GDM1 (cell line): ENCODE data around the gene METTL4.

Source experiments
- DNase-seq: peaks from one replicate; lab custom pipeline; 2025; lab: John Stamatoyannopoulos, UW

Gene METTL4

GRCh38 chr18:2571200-2572170, at the start of gene METTL4, which contains the start of gene NDC80:
Gene METTL4, minus strand, starts transcription at chr18:2571505. Its CDS starts 4,289 bp downstream, at chr18:2567216.
Gene NDC80, plus strand, starts transcription at chr18:2571557. Its CDS starts 1,429 bp downstream, at chr18:2572986.
- peak; percentile 87 for DNase-seq

DNA sequence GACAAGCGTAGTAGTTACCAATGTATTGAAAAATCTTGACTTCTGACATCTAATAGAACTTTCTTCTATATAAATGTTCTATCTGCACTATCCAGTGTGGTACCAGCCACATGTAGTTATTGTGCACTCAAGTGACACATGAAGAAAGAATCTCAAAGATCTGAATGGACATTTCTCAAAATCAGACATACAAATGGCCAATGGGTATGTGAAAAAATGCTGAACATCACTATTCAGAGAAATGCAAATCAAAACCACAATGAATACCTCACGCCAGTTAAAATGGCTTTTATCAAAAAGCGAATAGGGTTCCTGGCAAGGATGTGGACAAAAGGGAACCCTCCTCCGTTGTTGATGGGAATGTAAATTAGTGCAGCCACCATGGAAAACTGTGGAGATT, 46.7 kb upstream of the METTL4 start:
- no peak for DNase-seq

- no peak for DNase-seq
These were observed 46.2 kb upstream of the METTL4 start for GRCh38 chr18:2617401-2617998.

- no peak for DNase-seq
These were observed 41.7 kb upstream of the METTL4 start for GRCh38 chr18:2612996-2613395.

DNA sequence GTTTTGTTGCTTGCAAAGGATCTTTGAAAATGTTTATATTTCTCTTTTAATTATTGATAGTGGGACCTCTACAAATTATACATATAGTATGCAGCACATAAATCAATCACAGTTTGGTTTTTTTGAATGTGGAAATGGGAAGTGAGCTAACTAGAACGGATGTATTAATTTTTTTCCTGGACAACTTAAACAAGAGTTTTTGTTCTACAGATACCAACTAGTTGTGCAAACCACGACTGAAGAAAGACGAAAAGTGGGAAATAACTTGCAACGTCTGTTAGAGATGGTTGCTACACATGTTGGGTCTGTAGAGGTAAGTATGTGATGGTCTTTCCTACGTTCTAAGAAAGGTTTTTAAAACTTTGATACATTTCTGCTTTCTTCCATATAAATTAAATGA, 39.2 kb upstream of the METTL4 start:
- DNase-seq = no peak

- DNase-seq = no peak
These were observed 38.3 kb upstream of the METTL4 start for GRCh38 chr18:2609604-2610003.

GRCh38 chr18:2606335-2606734, 35.0 kb upstream of the METTL4 start:
- DNase-seq = no peak

DNA sequence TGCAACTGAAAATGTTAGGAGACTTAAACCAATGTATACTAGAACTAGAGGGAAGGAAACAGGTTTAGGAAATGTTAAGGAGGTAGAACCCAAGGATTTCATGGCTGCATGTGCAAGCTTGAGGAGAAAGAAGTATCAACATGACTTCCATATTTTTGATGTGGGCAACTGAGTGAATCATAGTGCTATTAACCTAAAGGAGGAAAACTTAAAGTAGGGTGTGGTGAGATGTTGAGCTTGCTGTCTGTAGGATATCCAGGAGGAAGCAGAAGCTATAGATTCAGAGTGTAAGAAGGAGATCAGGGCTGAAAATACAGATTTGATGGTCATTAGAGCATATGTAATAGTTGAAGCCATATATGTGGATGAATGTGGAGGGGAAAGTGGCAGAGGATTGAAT, 31.5 kb upstream of the METTL4 start:
- DNase-seq = no peak

GRCh38 chr18:2597639-2598038, 26.3 kb upstream of the METTL4 start:
- no peak for DNase-seq

DNA sequence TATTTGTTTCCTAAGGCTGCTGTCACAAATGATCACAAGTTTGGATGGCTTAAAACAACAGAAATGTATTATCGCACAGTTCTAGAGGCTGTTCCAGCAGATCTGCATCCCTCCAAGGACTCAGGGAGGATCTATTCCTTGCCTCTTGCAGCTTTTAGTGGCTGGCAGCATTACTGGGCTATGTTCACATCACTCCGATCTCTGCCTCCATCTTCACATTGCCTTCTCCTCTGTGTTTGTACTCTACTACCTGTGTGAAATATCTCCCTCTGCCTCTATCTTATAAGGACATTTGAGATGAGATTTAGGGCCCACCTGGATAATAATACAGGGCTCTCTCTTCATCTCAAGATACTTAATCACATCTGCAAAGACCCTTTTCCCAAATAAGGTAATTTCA, 19.0 kb upstream of the METTL4 start:
- no peak for DNase-seq

DNA sequence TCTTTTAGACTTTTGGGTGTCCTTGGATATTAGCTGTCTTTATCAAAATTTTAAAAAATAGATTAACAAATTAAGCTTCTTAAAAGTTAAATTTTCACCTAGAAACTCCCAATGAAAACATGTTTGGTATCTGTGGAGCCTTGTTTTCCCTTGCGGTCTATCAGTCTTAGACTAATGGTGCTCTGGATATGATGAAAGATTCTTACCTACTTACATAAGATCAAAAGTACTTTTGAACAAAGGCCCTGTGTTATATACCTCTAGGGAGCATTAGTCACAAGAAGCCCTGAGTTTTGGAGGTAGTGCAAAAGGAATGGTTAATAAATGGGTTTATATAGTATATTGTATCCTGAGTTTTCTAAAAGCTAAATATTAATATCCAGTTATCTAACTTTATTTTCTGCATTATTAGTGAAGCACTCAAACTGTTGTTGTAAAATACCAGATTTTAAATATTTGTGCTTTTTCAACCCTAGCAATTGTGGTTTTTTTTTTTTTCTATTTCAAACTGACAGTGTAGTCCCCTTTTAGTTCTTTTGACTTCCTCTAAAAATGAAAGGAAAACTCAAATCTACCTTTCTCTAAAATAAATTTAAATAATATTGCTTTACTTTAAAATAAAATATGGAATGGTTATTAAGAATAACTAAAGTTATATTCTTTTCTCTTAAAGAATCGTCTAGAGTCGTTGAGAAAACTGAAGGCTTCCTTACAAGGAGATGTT, 18.2 kb upstream of the METTL4 start:
- no peak for DNase-seq

- no peak for DNase-seq
These were observed 17.5 kb upstream of the METTL4 start for GRCh38 chr18:2588666-2589344.

GRCh38 chr18:2587788-2588187, 16.5 kb upstream of the METTL4 start:
- no peak for DNase-seq

DNA sequence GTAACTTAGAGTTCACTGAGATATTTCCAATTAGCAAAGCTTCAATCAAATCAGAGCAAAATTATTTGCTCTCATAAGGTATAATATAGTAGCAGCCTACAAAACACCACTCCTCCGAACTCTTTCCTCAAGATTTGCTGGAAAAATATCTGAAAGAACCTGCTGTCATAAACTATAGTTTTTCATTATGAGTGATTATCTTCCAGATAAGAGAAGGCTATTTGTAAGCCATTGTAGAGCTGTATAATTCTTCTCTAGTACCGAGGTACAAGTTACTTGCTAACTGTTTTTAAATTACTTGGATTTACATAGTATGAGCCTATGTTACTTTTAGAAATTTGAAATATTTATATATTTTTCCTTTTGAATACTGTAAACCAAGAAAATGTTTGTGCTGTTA, 2.1 kb upstream of the METTL4 start:
- no peak for DNase-seq

- DNase-seq = no peak
These were observed 1.6 kb upstream of the METTL4 start for GRCh38 chr18:2572892-2573291.

DNA sequence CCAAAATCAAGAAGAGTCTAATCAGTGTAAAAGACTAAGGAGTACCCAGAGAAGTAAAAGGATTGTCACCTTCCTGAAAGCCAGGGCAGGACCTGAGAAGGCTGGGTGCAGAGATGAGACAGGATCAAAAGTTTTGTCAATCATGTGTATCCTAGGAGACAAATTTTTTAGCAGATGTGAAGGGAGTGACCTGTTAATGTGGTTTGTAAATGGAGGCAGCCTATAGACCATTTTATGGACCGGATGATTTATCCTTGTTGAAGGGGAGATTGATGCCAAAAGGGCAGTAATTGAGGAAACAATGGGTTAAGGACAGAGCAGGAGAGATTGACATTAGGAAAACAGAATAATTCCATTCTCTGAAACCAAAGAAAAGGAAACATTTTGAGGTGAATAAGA, 865 bp upstream of the METTL4 start:
- no peak for DNase-seq

DNA sequence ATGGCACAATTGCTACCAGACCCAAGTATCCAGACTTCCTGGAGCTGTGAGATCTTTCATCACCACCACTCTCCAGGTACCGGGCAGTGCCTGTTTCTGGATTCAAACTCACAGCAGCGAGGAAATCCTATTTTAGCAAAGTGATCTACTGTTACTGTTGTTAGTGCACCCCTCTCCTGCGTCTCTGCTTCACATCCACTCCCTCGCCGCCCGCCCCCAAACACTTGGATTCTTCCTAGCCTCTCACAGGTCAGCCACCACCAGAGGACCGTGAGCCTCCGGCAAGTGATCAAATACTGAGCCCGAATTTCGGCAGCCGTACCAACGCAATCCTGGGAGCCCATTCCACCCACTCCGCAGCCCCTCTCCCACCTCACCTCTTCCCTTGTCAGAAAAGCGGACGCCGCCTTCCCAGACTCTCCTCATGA, 519 bp downstream of the METTL4 start:
- peak; percentile 55 for DNase-seq

DNA sequence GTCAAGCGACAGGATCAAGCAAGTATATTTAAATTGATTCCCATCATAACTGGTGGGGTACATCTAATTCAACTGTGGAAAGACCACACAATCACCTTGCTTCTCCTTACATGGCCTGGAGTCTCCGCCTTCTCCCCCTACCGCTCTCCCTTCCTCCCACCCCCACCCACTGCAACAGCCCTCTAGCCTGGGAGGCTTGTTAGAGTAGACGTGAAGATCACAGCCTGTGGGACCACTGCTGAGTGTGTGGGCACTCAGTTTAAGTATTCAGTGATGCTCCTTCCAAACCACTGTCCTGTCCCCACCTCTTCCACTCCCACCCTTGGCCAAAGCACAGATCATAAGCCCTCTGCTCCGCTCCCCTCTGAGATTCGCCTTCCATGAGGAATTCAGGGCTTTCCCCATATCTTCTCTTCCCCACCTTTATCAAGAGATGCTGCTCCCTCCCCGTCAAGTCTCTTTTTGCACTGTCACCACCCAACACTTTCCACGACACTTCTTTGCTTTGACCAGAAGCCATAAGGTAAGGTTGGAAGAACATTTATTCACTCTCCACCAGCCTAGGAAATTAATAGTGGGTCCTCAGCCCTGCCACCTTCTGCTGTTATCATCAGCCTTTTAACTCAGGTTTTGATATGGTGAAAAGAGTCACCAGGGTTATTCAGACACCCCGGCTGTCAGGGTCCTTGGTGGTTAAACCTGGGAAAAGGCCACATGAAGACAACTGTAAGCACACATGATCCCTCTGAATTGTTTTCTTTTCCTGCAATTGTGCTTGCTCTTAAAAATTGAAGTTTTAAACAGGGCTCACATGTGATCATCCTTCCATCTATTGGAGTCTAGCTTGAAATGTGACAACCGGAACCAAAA, 1.7 kb downstream of the METTL4 start:
- no peak for DNase-seq

GRCh38 chr18:2568605-2569004, 2.7 kb downstream of the METTL4 start:
- DNase-seq = no peak

- DNase-seq = no peak
These were observed 3.2 kb downstream of the METTL4 start for GRCh38 chr18:2568129-2568528.

DNA sequence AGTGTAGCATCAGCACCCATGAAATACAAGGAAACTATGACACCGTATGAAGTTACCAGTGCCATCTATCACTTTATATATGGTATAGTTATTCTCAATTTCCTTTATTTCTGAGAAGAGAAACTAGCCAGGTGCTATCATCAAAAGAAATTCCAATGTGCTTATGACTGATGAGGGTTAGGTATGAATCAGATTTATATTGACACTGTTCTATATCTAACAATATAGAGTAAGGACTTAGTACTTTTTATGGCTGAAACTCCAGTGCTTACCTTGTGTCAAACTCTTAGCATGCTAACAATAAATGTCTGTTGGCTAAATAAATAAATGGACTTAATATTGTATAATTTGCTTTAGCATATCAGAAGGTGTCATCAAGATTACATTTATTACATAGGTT, 6.9 kb downstream of the METTL4 start:
- DNase-seq = no peak
